GM23248 (cell line): ENCODE data around the gene MYOD1.

Source experiments
- EZH2 ChIP-seq: fragments of 200-600 bp; sonication (generic); IDR thresholded peaks from 2 replicates; pipeline ENCODE4 v1.6.1; 2018; ENCODE audit warnings: antibody characterized with exemption, mild to moderate bottlenecking; ENCODE audit not compliant: insufficient read depth, poor library complexity, severe bottlenecking
- EZH2phosphoT487 ChIP-seq: fragments of 200-600 bp; sonication (generic); IDR thresholded peaks from 2 replicates; pipeline ENCODE4 v1.6.1; 2018; ENCODE audit warnings: antibody characterized with exemption, moderate library complexity, mild to moderate bottlenecking, low read depth; ENCODE audit not compliant: insufficient read depth

GRCh38 chr11:17748761-17749721, 29.7 kb downstream of the MYOD1 start:
- TF ChIP-seq EZH2phosphoT487, result no peak
- no peak for TF ChIP-seq EZH2
